HepG2 (cell line): ENCODE data around the gene CST3.

Source experiments
- MBD4 ChIP-seq: IDR thresholded peaks from 2 replicates; pipeline ENCODE4 v1.6.1; 2012; ENCODE audit warnings: low read length, inconsistent platforms, borderline replicate concordance
- STAG1 ChIP-seq: sonication (generic); formaldehyde crosslinking; IDR thresholded peaks from 2 replicates; pipeline ENCODE4 v1.4.0; 2020; ENCODE audit warnings: missing genetic modification reagents
- TF ChIP-seq, protein P1 (sequence below): conservative IDR thresholded peaks from 2 replicates; pipeline ENCODE4 v1.6.1; 2018; ENCODE audit warnings: missing genetic modification reagents

DNA sequence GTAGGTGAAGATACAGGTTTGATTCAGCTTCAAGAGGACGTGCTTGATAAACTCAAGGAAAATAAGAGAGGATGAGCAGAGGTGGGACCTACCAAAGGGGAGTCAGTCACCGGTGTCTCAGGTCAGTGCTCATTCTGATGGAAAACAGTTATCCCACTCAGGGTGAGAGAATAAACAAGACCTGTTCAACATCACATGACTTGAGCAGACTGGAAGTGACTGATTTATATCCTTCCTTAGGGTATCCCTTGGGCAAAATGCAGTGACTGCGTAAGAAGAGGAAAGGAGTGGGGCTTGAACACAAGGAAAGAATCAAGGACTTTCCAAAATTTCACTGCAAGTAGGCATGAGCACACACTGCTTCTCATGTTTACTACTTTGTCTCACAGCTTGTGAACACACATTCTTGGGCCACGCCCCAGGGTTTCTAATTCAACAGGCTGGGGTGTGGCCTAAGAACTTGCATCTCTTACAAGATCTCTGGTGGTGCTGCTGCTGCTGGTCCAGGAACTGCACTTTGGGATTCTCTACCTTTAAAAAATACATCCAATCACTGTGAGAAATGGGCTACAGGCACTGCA lies 11.6 kb downstream of the CST3 start:
- TF ChIP-seq MBD4 (no peak), STAG1 (CRISPR knock-in tag) (no peak)
- TF ChIP-seq, protein P1, sequence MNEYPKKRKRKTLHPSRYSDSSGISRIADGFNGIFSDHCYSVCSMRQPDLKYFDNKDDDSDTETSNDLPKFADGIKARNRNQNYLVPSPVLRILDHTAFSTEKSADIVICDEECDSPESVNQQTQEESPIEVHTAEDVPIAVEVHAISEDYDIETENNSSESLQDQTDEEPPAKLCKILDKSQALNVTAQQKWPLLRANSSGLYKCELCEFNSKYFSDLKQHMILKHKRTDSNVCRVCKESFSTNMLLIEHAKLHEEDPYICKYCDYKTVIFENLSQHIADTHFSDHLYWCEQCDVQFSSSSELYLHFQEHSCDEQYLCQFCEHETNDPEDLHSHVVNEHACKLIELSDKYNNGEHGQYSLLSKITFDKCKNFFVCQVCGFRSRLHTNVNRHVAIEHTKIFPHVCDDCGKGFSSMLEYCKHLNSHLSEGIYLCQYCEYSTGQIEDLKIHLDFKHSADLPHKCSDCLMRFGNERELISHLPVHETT, result no peak
